ENCODE results near the gene COL23A1.

Gene COL23A1

DNA sequence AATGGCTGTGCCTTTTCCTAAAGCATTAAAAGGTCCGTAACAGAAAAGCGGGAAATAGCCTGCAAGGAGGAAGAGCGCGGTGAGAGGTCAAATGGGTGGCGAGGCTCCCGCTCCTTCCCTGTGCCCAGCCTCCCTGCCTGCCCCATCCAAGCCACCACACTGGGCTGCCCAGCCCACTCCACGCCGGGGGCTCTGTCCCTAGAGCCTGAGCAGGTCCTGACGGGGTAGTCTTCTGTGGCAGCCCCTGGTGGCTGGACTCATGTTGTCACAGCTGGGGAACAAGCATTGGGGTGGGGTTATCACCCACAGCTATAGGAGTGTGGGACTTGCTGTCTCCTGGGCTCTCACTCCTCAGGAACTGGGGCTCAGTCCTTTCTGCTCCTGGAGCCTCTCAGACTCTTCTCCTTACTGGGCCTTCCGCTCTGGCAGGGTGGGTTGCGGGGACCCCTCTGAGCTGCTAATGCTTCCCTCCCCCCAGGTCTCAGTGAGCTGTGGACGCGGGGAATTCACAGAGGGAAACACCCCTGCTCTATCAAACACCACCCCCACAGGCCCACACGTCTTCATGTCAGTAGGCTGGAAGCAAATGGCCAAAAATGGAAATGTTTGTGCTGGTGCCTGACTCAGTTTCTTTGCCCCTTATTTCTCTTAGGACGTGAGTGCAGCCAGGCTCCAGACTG is 205.2 kb downstream of the COL23A1 start:
- H3K4me3 ChIP-seq, result no peak overlapping the region
- TF ChIP-seq, protein P1, sequence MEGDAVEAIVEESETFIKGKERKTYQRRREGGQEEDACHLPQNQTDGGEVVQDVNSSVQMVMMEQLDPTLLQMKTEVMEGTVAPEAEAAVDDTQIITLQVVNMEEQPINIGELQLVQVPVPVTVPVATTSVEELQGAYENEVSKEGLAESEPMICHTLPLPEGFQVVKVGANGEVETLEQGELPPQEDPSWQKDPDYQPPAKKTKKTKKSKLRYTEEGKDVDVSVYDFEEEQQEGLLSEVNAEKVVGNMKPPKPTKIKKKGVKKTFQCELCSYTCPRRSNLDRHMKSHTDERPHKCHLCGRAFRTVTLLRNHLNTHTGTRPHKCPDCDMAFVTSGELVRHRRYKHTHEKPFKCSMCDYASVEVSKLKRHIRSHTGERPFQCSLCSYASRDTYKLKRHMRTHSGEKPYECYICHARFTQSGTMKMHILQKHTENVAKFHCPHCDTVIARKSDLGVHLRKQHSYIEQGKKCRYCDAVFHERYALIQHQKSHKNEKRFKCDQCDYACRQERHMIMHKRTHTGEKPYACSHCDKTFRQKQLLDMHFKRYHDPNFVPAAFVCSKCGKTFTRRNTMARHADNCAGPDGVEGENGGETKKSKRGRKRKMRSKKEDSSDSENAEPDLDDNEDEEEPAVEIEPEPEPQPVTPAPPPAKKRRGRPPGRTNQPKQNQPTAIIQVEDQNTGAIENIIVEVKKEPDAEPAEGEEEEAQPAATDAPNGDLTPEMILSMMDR (IDR thresholded peaks at IDR 0.05), result no peak
- no peak for DNase-seq (ENCODE audit: low spot score)
- no peak overlapping the region for H3K27ac ChIP-seq

GRCh38 chr5:178383919-178384815 is 206.0 kb downstream of the COL23A1 start:
- Histone ChIP-seq H3K4me3 (no peak overlapping the region), H3K27ac (no peak overlapping the region)
- TF ChIP-seq, protein P1 (IDR thresholded peaks at IDR 0.05), result no peak
- DNase-seq (ENCODE audit: low spot score), result no peak

DNA sequence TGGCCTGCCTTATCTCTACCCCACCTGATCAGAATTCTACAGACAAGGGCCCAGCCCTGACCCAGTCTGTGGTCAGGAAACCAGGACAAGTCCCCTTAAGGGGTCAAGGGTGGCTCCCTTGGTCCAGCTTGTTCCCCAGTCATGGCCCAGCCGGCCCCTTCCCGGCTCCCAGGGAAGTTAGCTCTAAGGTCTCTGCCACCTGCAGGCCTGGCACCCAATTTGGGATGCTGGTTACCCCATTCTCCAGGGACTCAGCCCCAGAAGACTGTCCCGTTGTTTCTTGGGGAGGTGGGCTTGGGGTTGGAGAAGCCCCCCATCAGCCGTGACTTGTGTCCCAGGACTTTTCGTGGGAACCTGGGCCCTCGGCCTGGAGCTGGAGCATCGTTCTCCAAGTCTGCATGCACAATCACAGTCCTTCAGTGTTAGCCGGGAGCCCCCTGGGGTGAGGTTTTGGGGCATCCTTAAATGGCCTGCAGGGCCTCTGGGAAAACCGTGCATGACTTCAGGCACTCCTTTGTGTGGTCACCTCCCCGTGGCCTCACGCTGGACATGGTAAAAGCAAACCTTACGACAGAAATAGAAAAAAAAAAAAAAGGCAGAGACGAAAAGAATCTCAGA is 206.8 kb downstream of the COL23A1 start:
- H3K27ac ChIP-seq, result no peak overlapping the region
- no peak overlapping the region for H3K4me3 ChIP-seq
- TF ChIP-seq, protein P1 (IDR thresholded peaks at IDR 0.05), result no peak
- DNase-seq (ENCODE audit: low spot score), result no peak

GRCh38 chr5:178382754-178383164 is 207.4 kb downstream of the COL23A1 start:
- TF ChIP-seq, protein P1 (IDR thresholded peaks at IDR 0.05), result no peak

GRCh38 chr5:178381921-178382695 is 208.1 kb downstream of the COL23A1 start:
- TF ChIP-seq, protein P1 (IDR thresholded peaks at IDR 0.05), result no peak
- H3K27ac ChIP-seq, result no peak overlapping the region
- DNase-seq (ENCODE audit: low spot score), result no peak
- H3K4me3 ChIP-seq, result no peak overlapping the region

More at GRCh38 chr5:178382754-178383164, 207.4 kb downstream of the COL23A1 start:
- Histone ChIP-seq H3K27ac (no peak overlapping the region), H3K4me3 (no peak overlapping the region)
- no peak for DNase-seq (ENCODE audit: low spot score)

DNA sequence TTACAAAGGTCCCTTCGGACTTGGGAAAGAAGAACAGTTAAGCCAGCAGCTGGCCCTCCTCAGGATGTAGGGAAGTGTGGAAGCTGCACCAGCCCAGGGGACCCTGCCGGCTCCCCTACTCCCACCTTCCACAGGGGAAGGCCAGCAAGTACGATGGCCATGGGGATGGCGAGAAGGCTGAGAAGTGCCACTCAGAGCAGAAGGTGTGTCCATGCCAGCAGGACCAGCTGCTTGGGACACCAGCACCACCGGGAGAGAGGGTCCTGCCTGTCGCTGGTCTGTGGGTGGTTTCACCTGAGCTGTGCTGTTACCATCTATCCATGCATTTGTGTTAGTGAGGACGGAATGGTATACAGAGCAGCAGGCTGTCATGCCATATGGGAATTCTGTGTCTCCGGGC is 209.0 kb downstream of the COL23A1 start:
- TF ChIP-seq, protein P1 (IDR thresholded peaks at IDR 0.05), result no peak
- no peak overlapping the region for H3K27ac ChIP-seq
- DNase-seq (ENCODE audit: low spot score), result no peak
- H3K4me3 ChIP-seq, result no peak overlapping the region
